Activated naive CD8-positive, alpha-beta T cell (primary cell): ENCODE results near the gene ELFN2.
A peak's percentile ranks its signal among the peaks of the same experiment; 100 is the strongest.
"Not testable (repeated sequence)": the region's sequence is repeated elsewhere in the genome, so short reads cannot be mapped to it uniquely, and the experiment has no call there.

Experiments
- H3K27ac Mint-ChIP-seq: one replicate; pipeline ENCODE4 v1.8.0; 2021; ENCODE audit warnings: mixed read lengths
- H3K27me3 Mint-ChIP-seq: one replicate; pipeline ENCODE4 v1.8.0; 2021; ENCODE audit warnings: mixed read lengths
- H3K36me3 Mint-ChIP-seq: one replicate; pipeline ENCODE4 v1.8.0; 2021; ENCODE audit warnings: mixed read lengths
- H3K4me1 Mint-ChIP-seq: one replicate; pipeline ENCODE4 v1.8.0; 2021; ENCODE audit warnings: low read depth, mixed read lengths
- H3K4me3 Mint-ChIP-seq: one replicate; pipeline ENCODE4 v1.8.0; 2021; ENCODE audit warnings: mild to moderate bottlenecking, mixed read lengths
- H3K9me3 Mint-ChIP-seq: one replicate; pipeline ENCODE4 v1.8.0; 2021; ENCODE audit warnings: low read depth, mixed read lengths

Gene ELFN2

GRCh38 chr22:37330200-37331033 lies 96.9 kb downstream of the ELFN2 start:
- H3K27me3 Mint-ChIP-seq = peaks cover 27% of the 10 kb centered on the region
- no peak overlapping the region for H3K27ac Mint-ChIP-seq
- no peak overlapping the region for H3K4me3 Mint-ChIP-seq
- H3K4me1 Mint-ChIP-seq = peaks cover 10% of the 10 kb centered on the region
- H3K9me3 Mint-ChIP-seq = no peaks in the 10 kb centered on the region
- H3K36me3 Mint-ChIP-seq = no peaks in the 10 kb centered on the region

GRCh38 chr22:37329238-37330140 lies 97.8 kb downstream of the ELFN2 start:
- Mint-ChIP-seq H3K27me3 (peaks cover 24% of the 10 kb centered on the region), H3K9me3 (no peaks in the 10 kb centered on the region), H3K4me1 (peaks cover 6% of the 10 kb centered on the region), H3K4me3 (no peak overlapping the region), H3K36me3 (no peaks in the 10 kb centered on the region), H3K27ac (no peak overlapping the region)

GRCh38 chr22:37328538-37329237 lies 98.6 kb downstream of the ELFN2 start:
- not testable (repeated sequence) for H3K9me3 Mint-ChIP-seq, H3K4me3 Mint-ChIP-seq, H3K4me1 Mint-ChIP-seq, H3K36me3 Mint-ChIP-seq, H3K27ac Mint-ChIP-seq
- peaks cover 20% of the 10 kb centered on the region for H3K27me3 Mint-ChIP-seq

- Mint-ChIP-seq H3K27me3 (peaks cover 21% of the 10 kb centered on the region), H3K4me1 (no peaks in the 10 kb centered on the region), H3K36me3 (no peaks in the 10 kb centered on the region), H3K27ac (no peak overlapping the region), H3K4me3 (no peak overlapping the region), H3K9me3 (no peaks in the 10 kb centered on the region)
Measured at GRCh38 chr22:37328017-37328416, 99.3 kb downstream of the ELFN2 start.

GRCh38 chr22:37326726-37327125 lies 100.6 kb downstream of the ELFN2 start:
- Mint-ChIP-seq H3K27ac (no peak overlapping the region), H3K4me1 (no peaks in the 10 kb centered on the region), H3K27me3 (peaks cover 15% of the 10 kb centered on the region), H3K36me3 (no peaks in the 10 kb centered on the region), H3K9me3 (no peaks in the 10 kb centered on the region), H3K4me3 (no peak overlapping the region)

GRCh38 chr22:37325039-37325395 lies 102.3 kb downstream of the ELFN2 start:
- Mint-ChIP-seq H3K4me3 (no peak overlapping the region), H3K36me3 (no peaks in the 10 kb centered on the region), H3K27ac (no peak overlapping the region), H3K4me1 (no peaks in the 10 kb centered on the region), H3K9me3 (no peaks in the 10 kb centered on the region), H3K27me3 (peaks cover 11% of the 10 kb centered on the region)

- Mint-ChIP-seq H3K36me3 (no peaks in the 10 kb centered on the region), H3K4me1 (no peaks in the 10 kb centered on the region), H3K4me3 (peak overlapping the region; percentile 20), H3K27ac (no peak overlapping the region), H3K9me3 (no peaks in the 10 kb centered on the region), H3K27me3 (peaks cover 11% of the 10 kb centered on the region)
Measured at GRCh38 chr22:37324340-37325038, 102.8 kb downstream of the ELFN2 start.

- Mint-ChIP-seq H3K27me3 (peaks cover 4% of the 10 kb centered on the region), H3K4me1 (peaks cover 11% of the 10 kb centered on the region), H3K9me3 (no peaks in the 10 kb centered on the region), H3K36me3 (no peaks in the 10 kb centered on the region), H3K27ac (no peak overlapping the region), H3K4me3 (no peak overlapping the region)
Measured at GRCh38 chr22:37320726-37321677, 106.3 kb downstream of the ELFN2 start.

GRCh38 chr22:37319469-37319868 lies 107.8 kb downstream of the ELFN2 start:
- H3K27me3 Mint-ChIP-seq = peaks cover 4% of the 10 kb centered on the region
- H3K27ac Mint-ChIP-seq = no peak overlapping the region
- peaks cover 22% of the 10 kb centered on the region for H3K4me1 Mint-ChIP-seq
- H3K9me3 Mint-ChIP-seq = no peaks in the 10 kb centered on the region
- H3K36me3 Mint-ChIP-seq = no peaks in the 10 kb centered on the region
- H3K4me3 Mint-ChIP-seq = no peak overlapping the region

- H3K27ac Mint-ChIP-seq = no peak overlapping the region
- H3K4me3 Mint-ChIP-seq = no peak overlapping the region
- no peaks in the 10 kb centered on the region for H3K36me3 Mint-ChIP-seq
- peaks cover under 1% of the 10 kb centered on the region for H3K27me3 Mint-ChIP-seq
- no peaks in the 10 kb centered on the region for H3K9me3 Mint-ChIP-seq
- H3K4me1 Mint-ChIP-seq = peaks cover 30% of the 10 kb centered on the region
Measured at GRCh38 chr22:37318364-37319109, 108.7 kb downstream of the ELFN2 start.
